Activated B cell treated with CpG ODN at 0.5 μM for 24 hours (primary cell): ENCODE data around the gene TIMM21. TPM values are rescaled to one million over a fixed set of nuclear protein-coding genes. Genes with fewer than 3 reads are reported as not detected.

ENCODE experiments used
- ATAC-seq: fragments of 200-7000 bp; cut with Tn5 transposase; one replicate; pipeline ENCODE4 v1.10.0; 2021; ENCODE audit warnings: low read depth, mild to moderate bottlenecking, moderate library complexity
- CTCF ChIA-PET: fragments of 350-600 bp; sonication (Branson Sonifier 250); formaldehyde crosslinking; loops from one replicate; lab custom pipeline; 2021; ENCODE audit warnings: antibody characterized with exemption; lab: Charles Lee
- POLR2A ChIA-PET: fragments of 350-600 bp; sonication (Branson Sonifier 250); formaldehyde crosslinking; loops from one replicate; lab custom pipeline; 2021; ENCODE audit warnings: antibody characterized with exemption; lab: Charles Lee
- DNase-seq: peaks from one replicate; pipeline ENCODE4 v3.0.0; 2022
- H3K27ac Mint-ChIP-seq: one replicate; pipeline ENCODE4 v1.8.0; 2020; ENCODE audit warnings: mixed read lengths
- H3K27me3 Mint-ChIP-seq: one replicate; pipeline ENCODE4 v1.8.0; 2021; ENCODE audit warnings: mixed read lengths
- H3K36me3 Mint-ChIP-seq: one replicate; pipeline ENCODE4 v1.8.0; 2021; ENCODE audit warnings: low read depth, mixed read lengths
- H3K4me1 Mint-ChIP-seq: one replicate; pipeline ENCODE4 v1.8.0; 2021; ENCODE audit warnings: mixed read lengths
- H3K4me3 Mint-ChIP-seq: one replicate; pipeline ENCODE4 v1.8.0; 2020; ENCODE audit warnings: mild to moderate bottlenecking, mixed read lengths
- H3K9me3 Mint-ChIP-seq: one replicate; pipeline ENCODE4 v1.8.0; 2020; ENCODE audit warnings: mixed read lengths
- CTCF ChIP-seq: fragments of 200-600 bp; IDR thresholded peaks from one replicate; pipeline ENCODE4 v1.8.0; 2022; ENCODE audit warnings: antibody characterized with exemption, mild to moderate bottlenecking
- intact Hi-C: fragments of 100-400 bp; cut with micrococcal nuclease; formaldehyde crosslinking; loops from one replicate; pipeline ENCODE4 v1.15.1; 2024
- total RNA-seq: library from RNA; stranded (reverse); gene quantifications from 2 replicates; pipeline ENCODE4 v1.2.3, GENCODE V29; 2022

Gene TIMM21
- total RNA-seq, 1 donor from 2014 or later, result 23.3 TPM

- peak overlapping the region; percentile 8 for H3K27ac Mint-ChIP-seq
- no peak overlapping the region for H3K4me3 Mint-ChIP-seq
- ATAC-seq (peak; percentile 65), DNase-seq (no peak)
- H3K4me1 Mint-ChIP-seq, result peaks cover 17% of the 10 kb centered on the region
- CTCF ChIA-PET, result no interaction called here
- no peak for TF ChIP-seq CTCF
- H3K9me3 Mint-ChIP-seq, result no peaks in the 10 kb centered on the region
- peaks cover 34% of the 10 kb centered on the region for H3K36me3 Mint-ChIP-seq
- intact Hi-C loops, result no loop called here
- no peaks in the 10 kb centered on the region for H3K27me3 Mint-ChIP-seq
- POLR2A ChIA-PET, result no interaction called here
Observed at GRCh38 chr18:74163019-74163660, 14.8 kb downstream of the TIMM21 start.

DNA sequence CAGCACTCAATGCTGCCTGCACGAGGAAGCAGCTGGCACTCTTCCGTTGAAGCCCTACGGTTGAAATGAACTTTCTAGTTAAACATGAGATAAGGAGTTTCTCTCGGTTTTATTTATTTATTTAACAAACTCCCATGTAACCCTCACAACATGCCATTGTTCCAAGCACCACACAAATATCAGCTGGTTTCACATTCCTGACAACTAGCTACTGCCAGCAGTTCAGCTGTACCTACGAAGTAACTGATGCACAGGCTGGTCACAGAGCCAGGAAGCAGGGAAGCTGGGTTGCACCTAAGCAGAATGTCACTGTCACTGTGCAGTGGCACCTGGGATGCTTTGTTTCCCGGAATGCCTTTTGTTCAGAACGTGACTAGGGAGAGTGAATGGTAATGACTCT, 18.1 kb downstream of the TIMM21 start:
- ATAC-seq (no peak), DNase-seq (no peak)
- TF ChIP-seq CTCF, result no peak
- H3K36me3 Mint-ChIP-seq, result peaks cover 7% of the 10 kb centered on the region
- intact Hi-C loops, result no loop called here
- peaks cover 17% of the 10 kb centered on the region for H3K4me1 Mint-ChIP-seq
- no peak overlapping the region for H3K4me3 Mint-ChIP-seq
- H3K9me3 Mint-ChIP-seq, result no peaks in the 10 kb centered on the region
- CTCF ChIA-PET, result no interaction called here
- no peak overlapping the region for H3K27ac Mint-ChIP-seq
- POLR2A ChIA-PET, result no interaction called here
- peaks cover 11% of the 10 kb centered on the region for H3K27me3 Mint-ChIP-seq

DNA sequence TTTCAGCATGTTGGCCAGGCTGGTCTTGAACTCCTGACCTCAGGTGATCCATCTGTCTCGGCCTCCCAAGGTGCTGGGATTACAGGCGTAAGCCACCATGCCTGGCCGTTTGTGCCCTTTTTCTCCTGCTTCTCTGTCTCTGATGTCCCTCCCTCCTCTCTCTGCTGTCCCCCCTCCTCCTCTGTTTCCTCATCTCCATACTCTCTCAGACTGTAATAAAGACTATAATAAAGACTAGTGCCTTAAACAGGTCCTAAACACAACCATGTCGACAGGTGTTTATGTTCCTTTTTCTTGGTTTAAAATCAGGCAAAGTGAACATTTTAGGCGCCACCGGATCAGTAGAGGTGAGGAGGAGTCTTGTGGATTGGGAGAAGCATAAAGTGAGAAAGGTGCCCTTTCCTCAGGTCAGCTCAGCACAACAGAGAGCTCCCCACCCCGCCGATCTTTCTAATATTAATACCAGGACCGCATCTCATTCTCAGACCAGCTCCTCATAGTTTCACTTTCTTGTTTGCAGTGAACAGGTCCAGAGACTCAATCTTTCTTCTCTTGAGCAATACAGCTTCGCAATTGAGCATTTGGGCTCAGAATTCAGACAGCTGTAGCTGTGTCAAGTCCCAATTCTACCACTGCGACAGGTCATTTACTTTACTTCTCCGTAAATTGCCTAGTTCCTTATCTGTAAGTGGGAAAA, 23.7 kb downstream of the TIMM21 start:
- H3K27ac Mint-ChIP-seq, result no peak overlapping the region
- TF ChIP-seq CTCF, result no peak
- H3K36me3 Mint-ChIP-seq, result no peaks in the 10 kb centered on the region
- peak overlapping the region; percentile 70 for H3K4me3 Mint-ChIP-seq
- DNase-seq (no peak), ATAC-seq (no peak)
- H3K9me3 Mint-ChIP-seq, result no peaks in the 10 kb centered on the region
- intact Hi-C loops, result no loop called here
- ChIA-PET POLR2A (no interaction called here), CTCF (no interaction called here)
- peaks cover 4% of the 10 kb centered on the region for H3K4me1 Mint-ChIP-seq
- peaks cover 22% of the 10 kb centered on the region for H3K27me3 Mint-ChIP-seq

GRCh38 chr18:74172697-74173433, 24.5 kb downstream of the TIMM21 start:
- Mint-ChIP-seq H3K27me3 (peaks cover 22% of the 10 kb centered on the region), H3K4me3 (no peak overlapping the region), H3K4me1 (peaks cover 4% of the 10 kb centered on the region), H3K36me3 (no peaks in the 10 kb centered on the region), H3K9me3 (no peaks in the 10 kb centered on the region), H3K27ac (no peak overlapping the region)
- CTCF ChIA-PET, result no interaction called here
- TF ChIP-seq CTCF, result no peak
- POLR2A ChIA-PET, result no interaction called here
- intact Hi-C loops, result no loop called here
- DNase-seq (no peak), ATAC-seq (no peak)

- H3K36me3 Mint-ChIP-seq, result no peaks in the 10 kb centered on the region
- TF ChIP-seq CTCF, result no peak
- H3K27ac Mint-ChIP-seq, result no peak overlapping the region
- intact Hi-C loops, result no loop called here
- ATAC-seq (no peak), DNase-seq (no peak)
- no peak overlapping the region for H3K4me3 Mint-ChIP-seq
- H3K27me3 Mint-ChIP-seq, result peaks cover 25% of the 10 kb centered on the region
- CTCF ChIA-PET, result no interaction called here
- POLR2A ChIA-PET, result no interaction called here
- H3K4me1 Mint-ChIP-seq, result peaks cover 4% of the 10 kb centered on the region
- H3K9me3 Mint-ChIP-seq, result no peaks in the 10 kb centered on the region
Observed at GRCh38 chr18:74173434-74173750, 25.1 kb downstream of the TIMM21 start.
